KMS-11 (cell line): ENCODE results near the gene VEGFB.

ENCODE experiments used
- H2AFZ ChIP-seq: fragments of 200-600 bp; sonication (generic); 2 replicates; pipeline ENCODE4 v1.6.1; 2016; ENCODE audit warnings: antibody characterized with exemption, mixed run types, low read depth
- H3K27ac ChIP-seq: fragments of 200-600 bp; sonication (generic); 2 replicates; pipeline ENCODE4 v1.6.1; 2016; ENCODE audit warnings: mild to moderate bottlenecking, mixed run types
- H3K27me3 ChIP-seq: fragments of 200-600 bp; sonication (generic); 2 replicates; pipeline ENCODE4 v1.6.1; 2017; ENCODE audit warnings: mild to moderate bottlenecking, low read depth, mixed run types, moderate library complexity; ENCODE audit not compliant: insufficient read depth
- H3K36me3 ChIP-seq: fragments of 200-600 bp; sonication (generic); 2 replicates; pipeline ENCODE4 v1.6.1; 2017; ENCODE audit warnings: mild to moderate bottlenecking, mixed run types; ENCODE audit not compliant: insufficient read depth
- H3K4me1 ChIP-seq: fragments of 200-600 bp; sonication (generic); 2 replicates; pipeline ENCODE4 v1.6.1; 2016; ENCODE audit warnings: mild to moderate bottlenecking, low read depth, mixed run types; ENCODE audit not compliant: poor library complexity, severe bottlenecking
- H3K4me2 ChIP-seq: fragments of 200-600 bp; sonication (generic); 2 replicates; pipeline ENCODE4 v1.7.0; 2016; ENCODE audit warnings: mild to moderate bottlenecking, mixed run types
- H3K4me3 ChIP-seq: fragments of 200-600 bp; sonication (generic); IDR thresholded peaks from 2 replicates; pipeline ENCODE4 v1.6.1; 2017; ENCODE audit warnings: low read depth, low read length, mixed read lengths; ENCODE audit not compliant: insufficient read depth
- H3K79me2 ChIP-seq: fragments of 200-600 bp; sonication (generic); 2 replicates; pipeline ENCODE4 v1.6.1; 2016; ENCODE audit warnings: low read depth, mixed run types; ENCODE audit not compliant: insufficient read depth
- H3K9ac ChIP-seq: fragments of 200-600 bp; sonication (generic); 2 replicates; pipeline ENCODE4 v1.6.1; 2016; ENCODE audit warnings: mild to moderate bottlenecking, mixed run types
- H4K20me1 ChIP-seq: fragments of 200-600 bp; sonication (generic); 2 replicates; pipeline ENCODE4 v1.6.1; 2016; ENCODE audit warnings: mild to moderate bottlenecking, mixed run types; ENCODE audit not compliant: insufficient read depth
- CTCF ChIP-seq: fragments of 200-600 bp; sonication (generic); conservative IDR thresholded peaks from 2 replicates; pipeline ENCODE4 v1.6.1; 2017; ENCODE audit warnings: low read depth, mild to moderate bottlenecking, antibody characterized with exemption, low read length, moderate library complexity, mixed read lengths

The VEGFB gene

GRCh38 chr11:64220271-64220670, 14.1 kb upstream of the VEGFB start:
- peaks cover 3% of the 10 kb centered on the region for H3K4me1 ChIP-seq
- no peaks in the 10 kb centered on the region for H4K20me1 ChIP-seq
- no peak overlapping the region for H3K27ac ChIP-seq
- TF ChIP-seq CTCF = no peak
- no peaks in the 10 kb centered on the region for H3K79me2 ChIP-seq
- no peak overlapping the region for H3K9ac ChIP-seq
- no peak overlapping the region for H2AFZ ChIP-seq
- H3K4me2 ChIP-seq = no peak overlapping the region
- H3K4me3 ChIP-seq = no peak overlapping the region
- H3K27me3 ChIP-seq = no peaks in the 10 kb centered on the region
- H3K36me3 ChIP-seq = no peaks in the 10 kb centered on the region

GRCh38 chr11:64220798-64221197, 13.6 kb upstream of the VEGFB start:
- H4K20me1 ChIP-seq = no peaks in the 10 kb centered on the region
- no peaks in the 10 kb centered on the region for H3K36me3 ChIP-seq

GRCh38 chr11:64222651-64223000, 11.8 kb upstream of the VEGFB start:
- Histone ChIP-seq H3K36me3 (no peaks in the 10 kb centered on the region), H4K20me1 (no peaks in the 10 kb centered on the region)

More at GRCh38 chr11:64220798-64221197, 13.6 kb upstream of the VEGFB start:
- H3K4me3 ChIP-seq = no peak overlapping the region
- no peak for TF ChIP-seq CTCF
- no peak overlapping the region for H3K9ac ChIP-seq
- no peak overlapping the region for H3K4me2 ChIP-seq
- H3K27me3 ChIP-seq = no peaks in the 10 kb centered on the region
- H3K4me1 ChIP-seq = peaks cover 6% of the 10 kb centered on the region
- H3K79me2 ChIP-seq = no peaks in the 10 kb centered on the region
- H3K27ac ChIP-seq = no peak overlapping the region
- no peak overlapping the region for H2AFZ ChIP-seq

GRCh38 chr11:64223001-64223651, 11.3 kb upstream of the VEGFB start:
- Histone ChIP-seq H4K20me1 (no peaks in the 10 kb centered on the region), H3K36me3 (no peaks in the 10 kb centered on the region), H3K79me2 (no peaks in the 10 kb centered on the region), H3K27ac (no peak overlapping the region; the same call in 1 of the 2 replicates), H2AFZ (no peak overlapping the region), H3K9ac (no peak overlapping the region), H3K4me3 (no peak overlapping the region), H3K27me3 (no peaks in the 10 kb centered on the region), H3K4me1 (peaks cover 17% of the 10 kb centered on the region), H3K4me2 (no peak overlapping the region)
- no peak for TF ChIP-seq CTCF

More at GRCh38 chr11:64222651-64223000, 11.8 kb upstream of the VEGFB start:
- no peak overlapping the region for H3K9ac ChIP-seq
- H2AFZ ChIP-seq = no peak overlapping the region
- no peaks in the 10 kb centered on the region for H3K27me3 ChIP-seq
- no peak overlapping the region for H3K4me3 ChIP-seq
- no peak overlapping the region for H3K4me2 ChIP-seq
- H3K4me1 ChIP-seq = peaks cover 17% of the 10 kb centered on the region
- no peak for TF ChIP-seq CTCF
- no peak overlapping the region for H3K27ac ChIP-seq
- no peaks in the 10 kb centered on the region for H3K79me2 ChIP-seq
